Measurements from ENCODE around the gene DYNC1LI2.
"Not testable (repeated sequence)": the region's sequence is repeated elsewhere in the genome, so short reads cannot be mapped to it uniquely, and the experiment has no call there.

The DYNC1LI2 gene

DNA sequence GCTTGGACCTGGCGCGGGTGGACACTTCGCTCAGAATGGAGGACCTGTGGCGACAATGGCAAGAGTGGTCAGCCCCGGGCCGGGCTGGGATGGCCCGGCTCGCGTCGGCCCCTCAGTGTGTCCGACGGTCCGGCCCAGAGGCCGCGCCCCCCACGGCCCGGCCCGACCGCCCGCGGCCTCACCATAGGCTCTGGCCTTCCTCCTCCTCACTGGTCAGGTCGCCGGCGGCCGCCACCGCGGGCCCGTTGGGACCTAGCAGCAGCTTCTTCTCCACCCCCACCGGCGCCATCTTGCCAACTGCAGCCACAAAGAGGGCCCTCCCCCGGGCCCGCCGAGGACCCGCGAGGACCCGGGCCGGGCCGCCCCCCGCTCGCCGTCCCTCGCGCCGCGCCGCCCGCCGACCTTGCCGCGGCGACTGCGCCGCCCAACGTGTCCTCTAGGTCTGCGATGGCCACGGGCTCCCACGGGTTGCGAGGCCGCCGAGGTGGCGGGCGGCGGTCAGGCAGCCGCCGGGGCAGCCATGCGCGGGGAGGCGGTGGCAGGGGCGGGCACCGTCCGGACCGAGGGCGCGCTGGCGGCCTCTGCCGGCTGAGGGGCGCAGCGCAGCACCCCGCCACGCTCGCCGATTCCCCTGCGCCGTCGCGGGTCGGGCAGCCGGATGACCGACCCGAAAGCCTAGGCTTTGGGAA, at the start of gene DYNC1LI2:
TSS of gene DYNC1LI2 (minus strand) at position 307 of the 689 bp plus-strand sequence. CDS start at position 289, 18 bp downstream.
- DNase-seq: peak; percentile 67

DNA sequence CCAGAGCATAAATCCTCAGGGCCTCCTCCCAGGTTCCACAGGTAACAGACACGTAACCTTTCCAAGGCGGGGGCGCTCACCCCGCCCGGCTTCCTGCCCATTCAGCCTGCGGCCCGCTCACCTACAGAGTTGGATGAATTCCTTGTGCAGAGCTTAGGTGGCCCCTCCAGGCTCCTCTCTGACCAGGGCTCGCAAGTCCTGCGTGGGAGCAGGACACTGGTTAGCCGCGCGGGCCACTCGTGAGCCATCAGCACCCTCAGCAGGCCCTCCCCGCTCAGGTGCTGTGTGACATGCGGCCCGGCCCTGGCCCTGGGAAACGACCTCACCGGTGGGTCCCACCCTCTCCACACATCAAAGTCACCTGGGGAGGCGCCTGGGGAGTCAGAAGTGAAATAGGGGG, 49.4 kb upstream of the DYNC1LI2 start:
- no peak for DNase-seq

GRCh38 chr16:66798161-66798560, 46.8 kb upstream of the DYNC1LI2 start:
- no peak for DNase-seq

- DNase-seq: not testable (repeated sequence)
These were observed 42.6 kb upstream of the DYNC1LI2 start for GRCh38 chr16:66793984-66794383.

DNA sequence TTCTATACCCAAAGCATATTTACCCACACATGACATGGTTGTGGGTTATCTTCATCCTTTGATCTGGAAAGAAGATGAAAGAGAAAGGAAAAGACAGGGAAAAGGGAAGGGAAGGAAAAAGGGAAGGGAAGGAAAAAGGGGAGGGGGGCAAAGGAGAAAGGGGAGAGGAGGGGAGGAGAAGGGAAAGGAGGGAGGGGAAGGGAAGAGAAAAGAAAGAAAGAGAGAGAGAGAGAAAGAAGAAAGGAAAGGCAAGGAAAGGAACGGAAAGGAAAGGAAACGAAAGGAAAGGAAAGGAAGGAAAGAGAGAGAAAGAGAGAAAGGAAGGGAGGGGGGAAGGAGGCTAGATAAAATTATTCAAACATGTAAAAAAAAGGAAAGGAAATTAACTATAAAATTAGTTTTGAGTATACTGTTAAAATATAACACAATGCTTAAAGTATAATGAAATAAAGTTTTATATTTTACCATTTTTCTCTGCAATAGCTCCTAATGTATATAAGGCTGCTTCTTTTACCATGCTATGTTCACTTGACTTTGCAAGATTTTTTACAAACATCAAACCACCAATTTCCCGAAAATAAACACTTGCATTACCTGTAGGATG, 38.8 kb upstream of the DYNC1LI2 start:
- no peak for DNase-seq

DNA sequence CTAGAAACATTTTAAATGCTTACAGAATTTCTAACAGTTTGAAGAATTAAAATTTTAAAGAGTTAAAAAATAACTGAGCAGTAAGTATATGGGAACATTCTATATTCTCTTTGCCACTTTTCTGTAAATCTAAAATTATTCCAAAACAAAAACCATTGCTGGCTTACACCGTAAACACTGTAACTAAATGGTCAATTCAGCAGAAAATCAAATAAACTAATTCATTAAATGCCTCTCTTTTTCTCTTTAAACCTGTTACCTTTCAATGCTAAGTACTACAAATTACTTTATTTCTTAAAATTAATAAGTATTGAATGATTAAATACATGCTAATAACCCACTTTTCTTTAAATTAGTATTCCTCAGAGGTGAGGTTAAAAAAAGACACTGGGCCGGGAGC, 36.0 kb upstream of the DYNC1LI2 start:
- DNase-seq: no peak

DNA sequence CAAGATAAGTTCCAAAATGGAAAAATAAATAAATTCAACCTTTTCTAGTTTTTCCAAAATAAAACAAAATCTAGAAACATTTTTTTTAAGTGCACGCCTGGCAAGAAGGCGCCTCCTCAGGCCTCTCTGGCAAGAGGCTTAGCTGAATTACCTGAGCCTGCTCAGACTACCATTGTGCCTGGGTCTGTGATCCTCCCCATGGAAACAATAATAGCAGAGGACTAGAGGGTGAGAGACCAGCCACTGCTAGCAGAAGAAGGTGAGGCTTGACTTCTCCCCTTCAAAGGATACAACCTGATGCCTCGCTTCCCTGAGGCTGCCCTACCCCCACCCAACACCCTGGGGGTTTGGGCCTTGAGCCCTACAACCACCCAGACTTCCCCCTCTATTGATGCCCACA, 35.1 kb upstream of the DYNC1LI2 start:
- DNase-seq: no peak

DNA sequence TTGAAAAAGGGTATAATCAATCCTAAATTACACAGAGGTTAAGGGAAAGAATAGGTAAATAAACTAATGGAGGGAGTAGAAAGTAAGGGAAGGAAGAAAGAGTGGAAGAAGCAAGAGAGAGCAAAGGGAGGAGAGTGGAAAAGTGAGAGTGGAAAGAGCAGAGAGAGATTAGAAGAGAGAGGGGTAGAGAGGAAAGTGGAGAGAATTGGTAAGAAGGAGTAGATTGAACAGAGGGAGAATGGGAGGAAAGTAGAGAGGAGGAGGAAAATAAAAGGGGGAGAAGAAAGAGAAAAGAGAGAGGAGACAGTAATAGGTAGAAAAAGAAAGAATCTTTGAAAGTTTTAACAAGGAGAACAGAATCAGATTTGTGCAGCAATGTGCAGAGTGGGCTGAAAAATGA, 25.0 kb upstream of the DYNC1LI2 start:
- no peak for DNase-seq

DNA sequence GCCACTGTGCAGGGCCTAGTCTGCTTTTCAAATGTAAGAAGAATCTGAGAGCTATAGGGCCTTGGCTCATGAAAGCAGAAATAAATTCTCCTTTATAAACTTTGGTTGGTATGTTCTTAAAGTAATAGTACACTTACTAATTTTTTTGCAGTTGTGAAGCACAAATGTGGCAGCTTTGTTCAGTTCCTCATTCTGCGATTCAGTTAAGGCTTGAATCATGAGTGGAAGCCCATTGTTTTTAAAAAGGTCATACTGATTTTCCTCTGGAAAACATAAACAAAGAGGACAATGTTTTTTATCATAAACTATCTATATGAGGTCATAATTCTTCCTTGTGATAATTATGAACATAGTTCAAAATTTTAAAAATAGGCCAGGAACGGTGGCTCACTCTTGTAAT, 23.6 kb upstream of the DYNC1LI2 start:
- DNase-seq: no peak

DNA sequence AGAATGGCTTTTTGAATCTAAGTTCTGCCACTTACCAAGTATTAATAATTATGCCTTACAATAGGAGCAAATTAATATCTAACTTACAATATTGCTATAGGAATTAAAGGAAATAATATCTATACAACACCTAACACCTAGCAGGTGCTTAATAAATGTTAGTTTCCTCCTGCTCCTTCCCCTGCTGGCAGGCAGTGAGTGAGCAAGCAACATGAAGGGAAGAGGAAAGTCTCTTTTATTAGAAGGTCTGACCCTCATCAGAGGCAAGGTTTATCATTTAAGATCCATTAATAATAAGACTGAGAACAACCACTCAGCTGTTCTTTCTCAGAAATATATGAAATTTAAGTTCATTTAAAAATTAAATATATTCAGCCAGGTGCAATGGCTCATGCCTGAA, 6.7 kb upstream of the DYNC1LI2 start:
- no peak for DNase-seq

GRCh38 chr16:66754819-66755218, 3.4 kb upstream of the DYNC1LI2 start:
- no peak for DNase-seq

- DNase-seq: no peak
These were observed 2.8 kb upstream of the DYNC1LI2 start for GRCh38 chr16:66754211-66754610.

- DNase-seq: no peak
These were observed 1.5 kb upstream of the DYNC1LI2 start for GRCh38 chr16:66752958-66753357.

DNA sequence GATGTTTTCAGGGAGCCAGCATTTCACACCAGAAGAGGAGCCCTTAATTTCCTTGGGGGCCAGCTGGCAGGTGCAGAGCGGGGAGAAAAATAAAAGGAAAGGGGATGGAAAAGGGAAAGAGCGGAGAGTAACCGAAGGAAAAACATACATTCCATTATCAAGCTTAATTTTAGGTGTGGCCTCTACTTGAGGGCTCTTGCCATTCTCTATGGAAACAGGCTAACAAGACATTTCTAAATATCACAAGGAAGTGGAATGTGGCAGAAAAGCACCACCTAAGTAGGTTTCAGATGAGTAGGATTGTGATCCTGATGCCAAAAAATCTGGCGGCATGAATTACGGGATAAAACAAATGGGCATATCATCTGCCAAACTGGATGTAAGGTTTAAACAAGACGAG, 970 bp upstream of the DYNC1LI2 start:
- no peak for DNase-seq

DNA sequence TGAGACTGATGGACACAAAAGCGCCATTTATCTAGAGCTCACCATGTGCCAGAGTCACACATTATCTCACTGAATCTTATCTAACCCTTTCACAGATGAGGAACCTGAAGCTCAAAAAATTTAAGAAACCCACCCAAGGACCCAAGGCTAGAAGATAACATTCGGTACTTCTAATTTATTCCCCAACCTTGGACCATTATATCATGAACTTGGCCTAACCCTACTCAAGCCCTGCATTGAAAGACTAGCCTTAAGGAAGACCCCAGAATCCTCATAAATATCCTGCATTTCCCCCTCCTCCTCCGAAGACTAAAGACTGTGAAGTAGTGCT, 548 bp upstream of the DYNC1LI2 start:
- no peak for DNase-seq

GRCh38 chr16:66751053-66751302, 431 bp downstream of the DYNC1LI2 start:
- DNase-seq: no peak

DNA sequence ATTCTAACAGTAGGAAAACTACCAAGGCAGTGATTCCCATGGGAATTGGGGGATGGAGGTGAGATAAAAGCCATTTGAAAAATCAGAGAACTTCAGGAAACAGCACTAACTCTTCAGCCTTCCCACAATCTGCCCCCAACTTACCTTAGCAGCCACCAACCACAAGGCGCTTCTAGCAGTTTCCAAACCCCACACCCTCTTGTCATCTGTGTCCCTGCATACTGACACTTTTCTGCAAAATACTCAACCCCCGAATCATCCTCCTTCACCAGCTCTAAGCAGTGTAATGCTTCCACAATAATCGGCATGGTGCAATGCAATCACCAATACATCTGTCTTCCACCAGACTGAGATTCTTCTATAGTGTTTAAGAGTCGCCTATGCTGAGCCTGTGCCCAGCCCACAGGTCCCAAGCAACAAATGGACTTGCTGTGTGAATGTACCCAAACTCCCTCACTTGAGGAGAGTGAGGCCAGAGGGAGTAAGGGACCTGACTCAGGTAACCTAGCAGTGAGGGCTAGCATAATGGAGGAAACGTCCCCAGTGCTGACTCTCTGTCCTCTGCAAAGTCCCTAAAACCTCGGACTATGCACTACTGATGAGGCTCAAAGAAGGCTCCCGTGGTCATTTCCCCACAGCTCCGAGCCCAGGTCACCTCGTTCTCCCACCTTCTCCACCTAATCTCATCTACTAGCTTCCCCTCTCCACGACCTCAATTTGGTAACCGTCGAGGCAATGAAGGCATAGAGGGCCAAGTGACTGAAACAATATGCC, 943 bp downstream of the DYNC1LI2 start:
- no peak for DNase-seq

DNA sequence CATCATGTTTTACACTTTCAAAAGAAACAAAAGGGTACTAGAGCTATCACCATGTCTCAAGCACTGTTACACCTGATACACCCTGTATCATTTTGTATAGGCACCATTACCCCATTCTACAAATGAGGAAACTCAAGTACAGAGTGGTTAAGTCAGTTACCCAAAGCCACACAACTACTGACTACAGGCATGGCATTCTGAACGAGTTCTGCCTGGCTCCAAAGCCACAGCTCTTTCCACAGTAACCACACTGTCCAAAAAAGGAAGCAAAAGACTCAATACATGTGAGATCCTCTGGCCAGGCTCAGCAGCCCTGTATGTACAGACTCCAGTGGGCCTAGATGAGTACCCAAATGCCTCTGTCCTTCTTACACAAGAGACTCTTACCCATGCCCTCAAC, 4.7 kb downstream of the DYNC1LI2 start:
- DNase-seq: no peak

DNA sequence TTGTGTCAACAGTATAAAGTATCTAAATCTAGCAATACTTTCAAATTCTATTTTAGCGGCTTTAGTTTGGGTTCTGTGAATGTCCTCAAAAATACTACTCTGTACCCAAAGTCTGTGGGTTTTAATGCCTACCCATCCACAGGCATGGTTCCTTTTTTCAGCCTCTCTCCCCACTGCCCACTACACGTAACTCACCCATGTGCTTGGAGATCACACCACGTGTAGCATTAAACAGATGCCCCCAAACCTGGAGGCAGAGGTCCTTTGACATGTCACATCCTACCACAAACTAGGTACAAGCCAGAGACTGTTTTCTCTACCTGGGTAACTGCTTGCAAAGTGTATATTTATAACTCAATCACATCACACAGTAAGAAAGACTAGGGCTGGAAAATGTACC, 5.4 kb downstream of the DYNC1LI2 start:
- DNase-seq: no peak

DNA sequence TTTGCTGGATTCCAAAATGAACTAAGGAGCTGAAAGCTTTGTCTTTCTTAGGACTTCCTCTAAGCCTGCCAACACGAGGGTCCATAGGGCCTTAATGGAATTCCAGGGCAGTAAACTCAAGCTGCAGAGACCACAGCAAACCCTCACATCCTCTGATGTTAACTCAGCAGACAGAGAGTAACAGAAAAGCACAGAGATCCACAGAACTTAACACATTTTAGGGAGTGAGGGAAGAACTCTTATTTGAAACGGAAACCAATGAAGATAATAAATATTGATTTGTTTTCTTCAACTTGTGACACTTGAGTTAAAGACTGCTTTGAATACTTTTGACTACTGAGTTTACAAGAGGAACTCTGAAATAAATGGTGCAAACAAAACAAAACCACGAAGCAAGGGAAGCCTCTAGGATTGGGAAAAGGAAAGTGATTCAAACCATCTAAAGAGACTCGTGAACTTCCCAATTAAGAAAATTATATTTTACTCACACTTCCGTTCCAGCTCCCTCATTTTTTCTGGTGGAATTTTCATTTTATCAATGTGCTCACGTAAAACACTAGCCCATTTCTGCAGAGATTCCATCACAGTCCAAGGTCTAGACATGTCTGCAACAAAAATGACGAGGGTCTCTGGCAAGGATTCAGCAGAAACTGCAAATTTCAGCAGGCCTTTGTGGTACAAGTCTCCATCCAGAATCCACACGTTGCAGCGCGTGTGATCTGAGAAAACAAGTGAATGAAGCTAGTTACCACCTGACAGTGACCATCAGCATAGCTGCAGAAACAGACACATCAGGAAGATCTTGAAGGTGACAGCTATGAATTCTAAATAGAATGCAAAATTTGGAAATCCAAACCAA, 9.2 kb downstream of the DYNC1LI2 start:
- DNase-seq: no peak

GRCh38 chr16:66741169-66741900, 10.1 kb downstream of the DYNC1LI2 start:
- no peak for DNase-seq

- no peak for DNase-seq
These were observed 10.9 kb downstream of the DYNC1LI2 start for GRCh38 chr16:66740533-66740932.

DNA sequence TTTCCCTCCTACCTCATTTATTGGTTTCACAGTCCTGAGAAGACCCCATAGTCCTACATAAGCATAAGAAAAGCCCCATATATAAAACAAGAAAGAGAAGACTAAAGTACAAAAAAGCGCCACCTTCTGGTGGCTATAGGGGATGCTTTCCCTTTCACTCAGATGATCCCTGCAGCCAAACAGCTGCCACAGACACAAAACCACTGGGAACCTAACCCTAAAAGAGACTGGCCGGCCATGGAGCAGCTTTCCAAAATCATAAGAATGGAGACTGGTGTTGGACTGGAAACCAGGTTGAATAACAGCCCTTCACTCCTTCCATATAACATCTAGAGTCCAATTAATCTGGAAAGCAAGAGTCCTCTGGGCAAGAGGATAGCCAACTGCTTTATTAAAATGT, 11.4 kb downstream of the DYNC1LI2 start:
- DNase-seq: peak; percentile 14

All from activated T-cell treated with anti-CD3 and anti-CD28 coated beads for 4 hours (primary cell).